ENCODE data around the gene PLEKHG4B. TPM values are rescaled to one million over a fixed set of nuclear protein-coding genes. Genes with fewer than 3 reads are reported as not detected.

Gene PLEKHG4B
- total and polyA plus RNA-seq, 2 of the 4 experiments (the other 2 are of a cell fraction): 1.1 TPM

DNA sequence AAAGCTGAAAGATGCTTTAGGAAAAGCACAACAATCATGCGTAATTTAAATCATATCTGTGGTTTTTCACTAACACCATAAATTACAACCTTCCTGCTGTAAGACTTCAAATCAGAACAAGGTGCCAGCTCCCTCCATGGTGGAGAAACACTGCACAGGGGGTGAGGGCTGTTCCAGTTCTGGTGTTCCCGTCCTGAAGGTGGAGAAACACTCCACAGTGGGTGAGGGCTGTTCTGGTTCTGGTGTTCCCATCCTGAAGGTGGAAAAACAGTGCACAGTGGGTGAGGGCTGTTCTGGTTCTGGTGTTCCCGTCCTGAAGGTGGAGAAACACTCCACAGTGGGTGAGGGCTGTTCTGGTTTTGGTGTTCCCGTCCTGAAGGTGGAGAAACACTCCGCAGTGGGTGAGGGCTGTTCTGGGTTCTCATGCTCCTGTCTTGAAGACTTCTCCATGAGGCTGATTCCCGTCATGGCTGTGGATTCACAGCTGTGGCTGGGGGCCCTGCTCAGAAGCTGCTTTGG, 12.9 kb downstream of the PLEKHG4B start:
- ATAC-seq (ENCODE audit: low read depth): no peak
- H3K9me1 ChIP-seq (ENCODE audit: insufficient read depth, low read length): no peaks in the 10 kb centered on the region
- no peak overlapping the region for H3K18ac ChIP-seq (ENCODE audit: low read depth, low read length)
- H3K23ac ChIP-seq (ENCODE audit: low read depth, low read length): no peak overlapping the region
- peaks cover 35% of the 10 kb centered on the region for H3K27me3 ChIP-seq (ENCODE audit: control insufficient read depth, insufficient read depth, low read length)
- no peak overlapping the region for H2BK5ac ChIP-seq (ENCODE audit: low read depth, low read length, poor library complexity, severe bottlenecking)
- dilution Hi-C loops (cut with HindIII; ENCODE audit: low sequenced_read_pairs, unreplicated experiment): no loop called here
- H3K36me3 ChIP-seq (ENCODE audit: control insufficient read depth, insufficient read depth, low read length): no peaks in the 10 kb centered on the region
- H3K9me3 ChIP-seq (ENCODE audit: control insufficient read depth, insufficient read depth, low read length): no peaks in the 10 kb centered on the region
- no peak overlapping the region for H3K56ac ChIP-seq (ENCODE audit: extremely low read depth, insufficient read depth, low read length)
- no peak overlapping the region for H2AFZ ChIP-seq (replicated peaks; ENCODE audit: low read length, poor library complexity)
- in situ Hi-C loops (cut with MboI; ENCODE audit: low sequenced_read_pairs): no loop called here
- BruUV-seq (replicated peaks): no TSS peak
- no peak overlapping the region for H3K27ac ChIP-seq (ENCODE audit: insufficient read depth, low read length)
- H4K5ac ChIP-seq (ENCODE audit: low read depth, low read length): no peak overlapping the region
- no peaks in the 10 kb centered on the region for H3K79me1 ChIP-seq (ENCODE audit: low read depth in 1 of 2, low read length in 2 of 2)
- intact Hi-C loops (cut with micrococcal nuclease): no loop called here
- H3K4me2 ChIP-seq (ENCODE audit: low read depth, low read length): no peak overlapping the region
- no peak overlapping the region for H2BK20ac ChIP-seq (ENCODE audit: low read depth, low read length)
- H3K14ac ChIP-seq (replicated peaks; ENCODE audit: low read depth, low read length): no peak overlapping the region
- no peak overlapping the region for H2BK15ac ChIP-seq (ENCODE audit: low read depth, low read length)
- ChIA-PET POLR2A (ENCODE audit: unreplicated experiment) (no interaction called here), CTCF (interaction anchor here (1.8 kb wide), 1 partner anchor 10 kb away, joined by 4 read pairs; no protein-coding TSS in a partner anchor)
- no peak for TF ChIP-seq BHLHE40 (IDR thresholded peaks at IDR 0.05; ENCODE audit: low read depth, low read length)
- no peak for TF ChIP-seq POLR2A (IDR thresholded peaks at IDR 0.05; ENCODE audit: low read depth, low read length)
- no peak for TF ChIP-seq RFX5 (IDR thresholded peaks at IDR 0.05; ENCODE audit: low read depth, low read length)
- no peak for TF ChIP-seq MAZ (IDR thresholded peaks at IDR 0.05; ENCODE audit: borderline replicate concordance, low read depth, low read length)
- TF ChIP-seq CHD1 (IDR thresholded peaks at IDR 0.05; ENCODE audit: low read depth, low read length): no peak
- TF ChIP-seq, protein P1, sequence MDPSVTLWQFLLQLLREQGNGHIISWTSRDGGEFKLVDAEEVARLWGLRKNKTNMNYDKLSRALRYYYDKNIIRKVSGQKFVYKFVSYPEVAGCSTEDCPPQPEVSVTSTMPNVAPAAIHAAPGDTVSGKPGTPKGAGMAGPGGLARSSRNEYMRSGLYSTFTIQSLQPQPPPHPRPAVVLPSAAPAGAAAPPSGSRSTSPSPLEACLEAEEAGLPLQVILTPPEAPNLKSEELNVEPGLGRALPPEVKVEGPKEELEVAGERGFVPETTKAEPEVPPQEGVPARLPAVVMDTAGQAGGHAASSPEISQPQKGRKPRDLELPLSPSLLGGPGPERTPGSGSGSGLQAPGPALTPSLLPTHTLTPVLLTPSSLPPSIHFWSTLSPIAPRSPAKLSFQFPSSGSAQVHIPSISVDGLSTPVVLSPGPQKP (IDR thresholded peaks at IDR 0.05; ENCODE audit: borderline replicate concordance, low read depth, low read length): no peak
- TF ChIP-seq MAFK (IDR thresholded peaks at IDR 0.05; ENCODE audit: low read depth, low read length): no peak
- TF ChIP-seq, protein P2, sequence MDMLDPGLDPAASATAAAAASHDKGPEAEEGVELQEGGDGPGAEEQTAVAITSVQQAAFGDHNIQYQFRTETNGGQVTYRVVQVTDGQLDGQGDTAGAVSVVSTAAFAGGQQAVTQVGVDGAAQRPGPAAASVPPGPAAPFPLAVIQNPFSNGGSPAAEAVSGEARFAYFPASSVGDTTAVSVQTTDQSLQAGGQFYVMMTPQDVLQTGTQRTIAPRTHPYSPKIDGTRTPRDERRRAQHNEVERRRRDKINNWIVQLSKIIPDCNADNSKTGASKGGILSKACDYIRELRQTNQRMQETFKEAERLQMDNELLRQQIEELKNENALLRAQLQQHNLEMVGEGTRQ (IDR thresholded peaks at IDR 0.05; ENCODE audit: low read depth, low read length): no peak
- TF ChIP-seq FOS (IDR thresholded peaks at IDR 0.05; ENCODE audit: low read depth, low read length): no peak
- TF ChIP-seq RAD21 (IDR thresholded peaks at IDR 0.05; ENCODE audit: low read length): no peak
- TF ChIP-seq CEBPB (IDR thresholded peaks at IDR 0.05; ENCODE audit: low read depth, low read length): no peak
- no peak for TF ChIP-seq MXI1 (IDR thresholded peaks at IDR 0.05; ENCODE audit: borderline replicate concordance, low read depth, low read length)
- TF ChIP-seq RCOR1 (IDR thresholded peaks at IDR 0.05; ENCODE audit: insufficient replicate concordance, low read length): no peak
- TF ChIP-seq SMC3 (IDR thresholded peaks at IDR 0.05; ENCODE audit: low read depth, low read length): no peak
- no peak for TF ChIP-seq NFE2L2 (IDR thresholded peaks at IDR 0.05; ENCODE audit: low read depth, low read length)
- TF ChIP-seq, protein P3, sequence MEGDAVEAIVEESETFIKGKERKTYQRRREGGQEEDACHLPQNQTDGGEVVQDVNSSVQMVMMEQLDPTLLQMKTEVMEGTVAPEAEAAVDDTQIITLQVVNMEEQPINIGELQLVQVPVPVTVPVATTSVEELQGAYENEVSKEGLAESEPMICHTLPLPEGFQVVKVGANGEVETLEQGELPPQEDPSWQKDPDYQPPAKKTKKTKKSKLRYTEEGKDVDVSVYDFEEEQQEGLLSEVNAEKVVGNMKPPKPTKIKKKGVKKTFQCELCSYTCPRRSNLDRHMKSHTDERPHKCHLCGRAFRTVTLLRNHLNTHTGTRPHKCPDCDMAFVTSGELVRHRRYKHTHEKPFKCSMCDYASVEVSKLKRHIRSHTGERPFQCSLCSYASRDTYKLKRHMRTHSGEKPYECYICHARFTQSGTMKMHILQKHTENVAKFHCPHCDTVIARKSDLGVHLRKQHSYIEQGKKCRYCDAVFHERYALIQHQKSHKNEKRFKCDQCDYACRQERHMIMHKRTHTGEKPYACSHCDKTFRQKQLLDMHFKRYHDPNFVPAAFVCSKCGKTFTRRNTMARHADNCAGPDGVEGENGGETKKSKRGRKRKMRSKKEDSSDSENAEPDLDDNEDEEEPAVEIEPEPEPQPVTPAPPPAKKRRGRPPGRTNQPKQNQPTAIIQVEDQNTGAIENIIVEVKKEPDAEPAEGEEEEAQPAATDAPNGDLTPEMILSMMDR (conservative IDR thresholded peaks at IDR 0.05; ENCODE audit: low read depth, low read length): no peak
- no peak overlapping the region for H3K9ac ChIP-seq (ENCODE audit: low read depth, low read length)
- no peak overlapping the region for H4K91ac ChIP-seq (ENCODE audit: insufficient read depth, low read depth, low read length)
- no peak overlapping the region for H2BK120ac ChIP-seq (ENCODE audit: low read depth, low read length)
- H3K4me1 ChIP-seq (ENCODE audit: control insufficient read depth, insufficient read depth, low read length): no peaks in the 10 kb centered on the region
- no peak overlapping the region for H2AK9ac ChIP-seq (replicated peaks; ENCODE audit: low read depth, low read length, poor library complexity)
- H4K20me1 ChIP-seq (ENCODE audit: insufficient read depth, low read length): no peaks in the 10 kb centered on the region
- WGBS, 2 experiments (ENCODE audit: extremely low coverage in 2 of 2, insufficient read length in 1 of 2): no CpG with 5 or more reads among the region's 6 CpGs
- H3K4me3 ChIP-seq (ENCODE audit: insufficient read depth, low read depth, low read length): no peak overlapping the region
- DNase-seq: no peak
- no peak overlapping the region for H4K8ac ChIP-seq (ENCODE audit: low read depth in 2 of 2, low read length in 2 of 2)
- no peak overlapping the region for H2AK5ac ChIP-seq (ENCODE audit: low read depth, low read length)
- H3K4ac ChIP-seq (ENCODE audit: low read depth, low read length): no peak overlapping the region

Measured in IMR-90 (cell line).